Endothelial cell of umbilical vein (primary cell): ENCODE data around the gene CDC42EP5. TPM values are rescaled to one million over a fixed set of nuclear protein-coding genes. Genes with fewer than 3 reads are reported as not detected.

Experiments
- BruUV-seq: library from RNA; stranded (reverse); fragments of 400-500 nt; replicated peaks from 2 replicates; lab custom pipeline; 2021; lab: Mats Ljungman, UMichigan
- CTCF ChIA-PET: fragments of 300-600, 350-600 bp; sonication (Branson Sonifier 250); formaldehyde crosslinking; loops from one replicate; lab custom pipeline; 2021; ENCODE audit warnings: antibody characterized with exemption, inconsistent platforms; lab: Charles Lee
- POLR2A ChIA-PET: fragments of 300-600, 350-600 bp; sonication (Branson Sonifier 250); formaldehyde crosslinking; loops from one replicate; lab custom pipeline; 2021; ENCODE audit warnings: antibody characterized with exemption, inconsistent platforms; lab: Charles Lee
- DNase-seq: peaks from one replicate; pipeline ENCODE4 v3.0.0-alpha.2; 2011; ENCODE audit warnings: low read depth, low spot score
- FAIRE-seq: peaks from 2 replicates; lab custom pipeline; 2011; peaks lifted over from hg19 to GRCh38; lab: Jason Lieb, UNC
- H2AFZ ChIP-seq: 2 replicates; pipeline ENCODE4 v1.6.0; 2012; ENCODE audit warnings: low read depth, low read length, control low read depth, inconsistent platforms
- H3K27ac ChIP-seq: 2 replicates; pipeline ENCODE4 v1.5.1; 2011; ENCODE audit warnings: low read depth, mild to moderate bottlenecking, control low read depth, low read length, moderate library complexity; ENCODE audit not compliant: insufficient read depth
- H3K27me3 ChIP-seq, 2 experiments: 2 replicates each; pipeline versions ENCODE4 v1.6.0 to v1.6.1; 2011; ENCODE audit warnings: low read length in 2 of 2, mixed read lengths in 1 of 2; ENCODE audit not compliant: control insufficient read depth in 2 of 2, insufficient read depth in 2 of 2
- H3K36me3 ChIP-seq, 2 experiments: 2 replicates in 1 of 2; 3 replicates in 1 of 2; pipeline ENCODE4 v1.5.1; 2011; ENCODE audit warnings: low read length in 2 of 2, mild to moderate bottlenecking in 1 of 2, moderate library complexity in 1 of 2; ENCODE audit not compliant: control insufficient read depth in 2 of 2, insufficient read depth in 2 of 2; ENCODE audit errors: extremely low read depth in 1 of 2
- H3K4me1 ChIP-seq: 3 replicates; pipeline ENCODE4 v1.5.1; 2011; ENCODE audit warnings: mild to moderate bottlenecking, low read length; ENCODE audit not compliant: control insufficient read depth, insufficient read depth; ENCODE audit errors: extremely low read depth
- H3K4me2 ChIP-seq: 2 replicates; pipeline ENCODE4 v1.6.1; 2011; ENCODE audit warnings: low read length, control low read depth, mixed read lengths; ENCODE audit not compliant: insufficient read depth
- H3K4me3 ChIP-seq, 3 experiments: fragments of 200-600 bp in 1 of 3; sonication (generic), shearing (Covaris generic) in 1 of 3; replicated peaks in 1 of 3; 2 replicates each; pipeline ENCODE4 v1.5.1; 2011 to 2016; ENCODE audit warnings: control low read depth in 3 of 3, low read length in 3 of 3, mild to moderate bottlenecking in 2 of 3, inconsistent platforms in 1 of 3, low read depth in 1 of 3, moderate library complexity in 1 of 3; ENCODE audit not compliant: insufficient read depth in 1 of 3
- H3K79me2 ChIP-seq: 2 replicates; pipeline ENCODE4 v1.6.0; 2012; ENCODE audit warnings: low read length, inconsistent platforms; ENCODE audit not compliant: control insufficient read depth, insufficient read depth
- H3K9ac ChIP-seq: replicated peaks from 2 replicates; pipeline ENCODE3; 2011; ENCODE audit warnings: low read length, control low read depth; ENCODE audit not compliant: insufficient read depth; ENCODE audit errors: extremely low read depth
- H3K9me1 ChIP-seq: replicated peaks from 3 replicates; pipeline ENCODE4 v1.6.0; 2011; ENCODE audit warnings: mild to moderate bottlenecking, low read length; ENCODE audit not compliant: control insufficient read depth, insufficient read depth; ENCODE audit errors: extremely low read depth
- H3K9me3 ChIP-seq: replicated peaks from 2 replicates; pipeline ENCODE4 v1.5.1; 2012; ENCODE audit warnings: low read length, inconsistent platforms; ENCODE audit not compliant: control insufficient read depth, insufficient read depth
- H4K20me1 ChIP-seq: replicated peaks from 2 replicates; pipeline ENCODE3; 2011; ENCODE audit warnings: mild to moderate bottlenecking, low read length; ENCODE audit not compliant: control insufficient read depth, insufficient read depth; ENCODE audit errors: extremely low read depth
- CTCF ChIP-seq, 2 donors: IDR thresholded peaks; 1 replicate in 1 of 2; 2 replicates in 1 of 2; pipeline ENCODE4 v1.5.1; 2011; ENCODE audit warnings: low read length in 2 of 2, mild to moderate bottlenecking in 2 of 2, moderate library complexity in 2 of 2, control low read depth in 1 of 2, inconsistent platforms in 1 of 2, low read depth in 1 of 2; ENCODE audit not compliant: insufficient read depth in 1 of 2; ENCODE audit errors: extremely low read depth in 1 of 2
- EZH2 ChIP-seq: IDR thresholded peaks from 2 replicates; pipeline ENCODE4 v1.6.1; 2012; ENCODE audit warnings: borderline replicate concordance, low read depth, mild to moderate bottlenecking, moderate library complexity, low read length, inconsistent platforms; ENCODE audit not compliant: severe bottlenecking
- FOS ChIP-seq: IDR thresholded peaks from 2 replicates; pipeline ENCODE4 v1.6.1; 2011; ENCODE audit warnings: mild to moderate bottlenecking, low read length, moderate library complexity, borderline replicate concordance; ENCODE audit not compliant: insufficient read depth
- GATA2 ChIP-seq: IDR thresholded peaks from 2 replicates; pipeline ENCODE4 v1.7.0; 2011; ENCODE audit warnings: low read depth, mild to moderate bottlenecking, moderate library complexity, mixed read lengths, low read length; ENCODE audit not compliant: insufficient read length, insufficient read depth
- JUN ChIP-seq: IDR thresholded peaks from 2 replicates; pipeline ENCODE4 v1.6.1; 2011; ENCODE audit warnings: borderline replicate concordance, low read depth; ENCODE audit not compliant: insufficient read length, insufficient read depth
- MAX ChIP-seq: IDR thresholded peaks from 2 replicates; pipeline ENCODE4 v1.6.1; 2011; ENCODE audit not compliant: insufficient read depth, insufficient read length
- MYC ChIP-seq: IDR thresholded peaks from one replicate; pipeline ENCODE4 v1.6.1; 2011; ENCODE audit warnings: mild to moderate bottlenecking, low read depth, low read length
- POLR2A ChIP-seq: IDR thresholded peaks from 2 replicates; pipeline ENCODE4 v1.6.1; 2012; ENCODE audit warnings: low read depth, mild to moderate bottlenecking, control low read depth, low read length
- POLR2AphosphoS5 ChIP-seq: IDR thresholded peaks from 2 replicates; pipeline ENCODE4 v1.6.1; 2012; ENCODE audit warnings: low read depth, mild to moderate bottlenecking, control low read depth, low read length, moderate library complexity; ENCODE audit not compliant: insufficient read depth
- dilution Hi-C: fragments of 300-500 bp; cut with MboI; formaldehyde crosslinking; loops from one replicate; pipeline ENCODE4 v1.15.0; 2019; ENCODE audit warnings: low sequenced_read_pairs; ENCODE audit not compliant: extremely low pct_ligation_motif_present
- intact Hi-C: fragments of 100-400 bp; cut with micrococcal nuclease; formaldehyde crosslinking; loops from one replicate; pipeline ENCODE4 v1.10.0; 2022
- polyA plus RNA-seq, 4 experiments: library from polyadenylated mRNA; depleted of rRNA in 3 of 4; stranded (reverse) in 3 of 4; unstranded in 1 of 4; fragments of >200 nt; gene quantifications; 2 replicates each; pipeline versions ENCODE4 v1.2.1 to v1.2.3, GENCODE V29; 2011 to 2012; ENCODE audit warnings: missing spikeins in 1 of 4
- total RNA-seq: library from RNA; stranded (reverse); gene quantifications from 2 replicates; pipeline ENCODE4 v1.2.3, GENCODE V29; 2021

CDC42EP5 gene
- total and polyA plus RNA-seq, 2 donors (not counting 3 experiments of a cell fraction or from before 2014, with no cell fraction given): 37.3 to 85.5 TPM

- Histone ChIP-seq H3K4me1 (no peaks in the 10 kb centered on the region), H2AFZ (no peak overlapping the region), H3K4me3 (no peak overlapping the region), H3K9me3 (no peaks in the 10 kb centered on the region), H3K9me1 (no peaks in the 10 kb centered on the region), H4K20me1 (no peaks in the 10 kb centered on the region), H3K4me2 (no peak overlapping the region), H3K79me2 (no peaks in the 10 kb centered on the region), H3K27me3 (peaks cover 0 to 2% of the 10 kb centered on the region in 2 experiments), H3K36me3 (no peaks in the 10 kb centered on the region), H3K27ac (no peak overlapping the region), H3K9ac (no peak overlapping the region)
- POLR2A ChIA-PET: no interaction called here
- FAIRE-seq: no peak
- no peak for TF ChIP-seq EZH2
- TF ChIP-seq MAX: no peak
- no peak for DNase-seq
- CTCF ChIA-PET: no interaction called here
- BruUV-seq: no TSS peak
- dilution Hi-C loops (no loop called here), intact Hi-C loops (no loop called here)
Measured at GRCh38 chr19:54434873-54435214, 38.3 kb downstream of the CDC42EP5 start.

GRCh38 chr19:54434112-54434872, 38.8 kb downstream of the CDC42EP5 start:
- Histone ChIP-seq H3K27ac (no peak overlapping the region), H3K36me3 (no peaks in the 10 kb centered on the region), H3K9me1 (no peaks in the 10 kb centered on the region), H3K27me3 (peaks cover 0 to 2% of the 10 kb centered on the region in 2 experiments), H4K20me1 (no peaks in the 10 kb centered on the region), H3K4me3 (no peak overlapping the region), H3K9ac (no peak overlapping the region), H3K9me3 (no peaks in the 10 kb centered on the region), H3K79me2 (no peaks in the 10 kb centered on the region), H3K4me1 (no peaks in the 10 kb centered on the region), H2AFZ (no peak overlapping the region), H3K4me2 (no peak overlapping the region)
- BruUV-seq: no TSS peak
- intact Hi-C loops: no loop called here
- FAIRE-seq: no peak
- POLR2A ChIA-PET: no interaction called here
- no peak for DNase-seq
- dilution Hi-C loops: no loop called here
- CTCF ChIA-PET: no interaction called here
- TF ChIP-seq POLR2A (no peak), FOS (no peak), MYC (no peak), POLR2AphosphoS5 (no peak), MAX (no peak), EZH2 (no peak), JUN (no peak), GATA2 (no peak), CTCF (IDR thresholded peaks at IDR 0.05; ENCODE audit: extremely low read depth in 1 of 2, insufficient read depth in 1 of 2, low read depth in 1 of 2, low read length in 2 of 2) (no peak)
